ENCODE data around the gene PRKCE.

PRKCE gene

DNA sequence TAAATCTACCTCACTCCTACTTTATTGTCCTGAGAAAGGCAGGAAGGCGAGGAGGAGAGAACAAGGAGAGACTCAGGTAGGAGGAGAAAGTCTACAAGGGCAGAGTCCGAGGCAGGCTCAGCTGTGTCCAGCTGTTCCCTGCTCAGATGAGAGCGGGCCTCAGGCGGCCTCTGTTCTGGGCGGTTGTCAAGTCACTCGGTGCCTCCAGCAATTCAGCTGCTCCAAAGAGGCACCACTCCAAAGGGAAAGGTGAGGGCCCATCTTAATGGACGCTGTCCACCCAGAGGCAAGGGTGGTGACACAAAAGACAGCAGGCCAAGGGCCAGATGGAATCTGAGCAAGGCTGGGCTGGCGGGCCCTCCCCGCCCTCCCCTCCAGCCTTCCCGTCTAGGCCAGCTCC is 544.3 kb downstream of the PRKCE start:
- TF ChIP-seq, protein P1, sequence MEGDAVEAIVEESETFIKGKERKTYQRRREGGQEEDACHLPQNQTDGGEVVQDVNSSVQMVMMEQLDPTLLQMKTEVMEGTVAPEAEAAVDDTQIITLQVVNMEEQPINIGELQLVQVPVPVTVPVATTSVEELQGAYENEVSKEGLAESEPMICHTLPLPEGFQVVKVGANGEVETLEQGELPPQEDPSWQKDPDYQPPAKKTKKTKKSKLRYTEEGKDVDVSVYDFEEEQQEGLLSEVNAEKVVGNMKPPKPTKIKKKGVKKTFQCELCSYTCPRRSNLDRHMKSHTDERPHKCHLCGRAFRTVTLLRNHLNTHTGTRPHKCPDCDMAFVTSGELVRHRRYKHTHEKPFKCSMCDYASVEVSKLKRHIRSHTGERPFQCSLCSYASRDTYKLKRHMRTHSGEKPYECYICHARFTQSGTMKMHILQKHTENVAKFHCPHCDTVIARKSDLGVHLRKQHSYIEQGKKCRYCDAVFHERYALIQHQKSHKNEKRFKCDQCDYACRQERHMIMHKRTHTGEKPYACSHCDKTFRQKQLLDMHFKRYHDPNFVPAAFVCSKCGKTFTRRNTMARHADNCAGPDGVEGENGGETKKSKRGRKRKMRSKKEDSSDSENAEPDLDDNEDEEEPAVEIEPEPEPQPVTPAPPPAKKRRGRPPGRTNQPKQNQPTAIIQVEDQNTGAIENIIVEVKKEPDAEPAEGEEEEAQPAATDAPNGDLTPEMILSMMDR (IDR thresholded peaks at IDR 0.05; ENCODE audit: borderline replicate concordance, control extremely low read depth, extremely low read depth, insufficient read depth, missing control alignments) = no peak
- DNase-seq (ENCODE audit: low spot score) = peak; percentile 4
- in situ Hi-C loops (cut with MboI; ENCODE audit: low sequenced_read_pairs, unreplicated experiment) = no loop called here

DNA sequence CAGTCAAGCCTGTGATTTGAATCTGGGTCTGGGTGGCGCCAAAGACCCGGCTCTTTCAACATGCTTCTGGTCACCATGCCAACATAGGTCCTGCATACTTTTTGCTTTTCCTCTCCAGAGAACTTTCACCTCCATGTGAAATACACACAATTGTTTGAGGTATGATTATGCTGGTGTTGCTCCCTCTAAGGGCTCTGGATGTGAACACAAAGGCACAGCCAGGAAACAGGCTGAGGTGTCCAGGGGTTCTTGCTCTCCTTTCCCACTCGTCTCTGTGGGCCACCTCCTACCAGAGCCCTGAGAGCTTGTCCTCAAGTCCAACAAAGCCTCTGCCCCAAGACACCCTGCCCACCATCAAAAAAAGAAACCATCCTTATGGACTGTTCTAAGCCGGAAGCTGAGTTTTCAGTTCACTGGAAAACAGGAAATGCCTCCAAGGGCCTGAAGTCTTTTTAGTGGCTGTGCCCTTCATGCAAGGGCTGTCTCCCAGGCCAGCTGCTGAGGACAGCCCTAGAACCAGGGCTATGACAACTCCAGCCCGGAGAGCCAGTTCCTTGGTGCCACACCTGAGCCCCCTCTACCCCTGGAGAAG is 545.5 kb downstream of the PRKCE start:
- in situ Hi-C loops (cut with MboI; ENCODE audit: low sequenced_read_pairs, unreplicated experiment) = no loop called here
- peak; percentile 16 for DNase-seq (ENCODE audit: low spot score)
- TF ChIP-seq, protein P1 (IDR thresholded peaks at IDR 0.05; ENCODE audit: borderline replicate concordance, control extremely low read depth, extremely low read depth, insufficient read depth, missing control alignments) = no peak

DNA sequence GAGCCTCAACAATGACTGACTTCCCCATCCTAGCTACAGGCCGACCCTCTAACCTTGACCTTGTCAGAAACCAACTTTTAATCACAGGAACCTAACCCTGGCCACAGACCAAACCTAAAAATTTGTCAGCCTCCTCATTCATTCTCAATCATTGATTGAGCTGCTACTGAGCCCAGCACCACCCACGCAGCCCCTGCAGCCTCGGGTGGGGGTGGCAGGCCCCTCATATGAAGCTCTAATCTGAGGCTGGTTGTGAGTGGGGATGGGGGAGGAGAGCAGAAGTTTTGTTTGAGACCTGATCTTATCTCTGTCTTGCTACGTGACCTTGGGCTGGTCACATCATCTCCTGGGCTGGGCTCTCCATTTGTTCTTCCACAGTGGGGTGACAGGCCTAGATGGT is 546.2 kb downstream of the PRKCE start:
- DNase-seq (ENCODE audit: low spot score) = peak; percentile 20
- in situ Hi-C loops (cut with MboI; ENCODE audit: low sequenced_read_pairs, unreplicated experiment) = no loop called here
- TF ChIP-seq, protein P1 (IDR thresholded peaks at IDR 0.05; ENCODE audit: borderline replicate concordance, control extremely low read depth, extremely low read depth, insufficient read depth, missing control alignments) = no peak

DNA sequence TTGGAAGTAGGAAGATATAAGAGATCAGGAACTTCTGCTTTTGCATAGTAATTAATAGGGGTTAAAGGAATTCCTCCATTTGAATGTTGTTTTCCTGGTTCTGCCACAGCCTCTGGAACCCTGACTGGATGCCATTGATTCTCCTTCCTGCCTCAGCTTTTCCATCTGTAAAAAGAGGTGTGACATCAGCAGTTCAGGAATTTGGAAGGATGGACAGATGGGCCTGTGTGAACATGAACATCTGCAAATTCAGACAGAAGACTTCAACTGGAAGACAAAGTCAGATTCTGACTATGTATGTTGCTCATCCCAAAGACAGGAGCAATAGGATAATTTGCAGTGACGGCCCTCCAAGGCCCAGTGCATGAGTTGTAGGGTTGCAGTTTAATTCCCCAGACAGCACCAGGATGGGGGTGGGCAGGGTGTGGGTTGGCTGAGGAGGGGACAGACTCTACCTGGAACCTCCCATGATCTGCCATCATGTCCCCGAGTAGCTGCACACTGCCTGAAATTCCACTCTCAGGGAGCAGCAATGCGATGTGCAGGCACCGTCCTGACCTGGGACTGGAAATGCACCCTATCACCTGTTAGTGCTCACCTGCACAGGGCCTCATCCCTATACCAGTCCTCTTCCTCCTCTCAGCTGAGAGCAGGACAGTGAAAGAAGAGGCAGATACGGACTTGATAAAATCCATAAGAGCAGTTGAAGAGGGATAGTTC is 546.8 kb downstream of the PRKCE start:
- TF ChIP-seq, protein P1 (IDR thresholded peaks at IDR 0.05; ENCODE audit: borderline replicate concordance, control extremely low read depth, extremely low read depth, insufficient read depth, missing control alignments) = no peak
- DNase-seq (ENCODE audit: low spot score) = peak; percentile 6
- in situ Hi-C loops (cut with MboI; ENCODE audit: low sequenced_read_pairs, unreplicated experiment) = no loop called here

DNA sequence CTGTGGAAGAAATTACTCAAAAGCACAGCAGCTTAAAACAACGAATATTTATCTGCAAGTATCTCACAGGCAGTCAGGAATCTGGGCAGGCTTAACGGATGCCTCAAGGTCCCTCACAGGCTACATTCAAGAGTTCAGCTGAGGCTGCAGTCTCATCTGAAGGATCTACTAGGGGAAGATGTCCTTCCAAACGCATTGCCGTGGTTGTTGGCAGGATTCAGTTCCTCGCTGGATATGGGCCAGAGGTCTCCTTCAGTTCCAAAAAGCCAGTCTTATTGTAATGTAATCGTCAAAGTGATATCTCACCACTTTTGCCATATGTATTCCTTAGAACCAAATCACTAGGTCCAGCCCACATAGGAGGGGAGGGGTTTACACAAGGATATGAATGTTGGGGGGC is 547.5 kb downstream of the PRKCE start:
- TF ChIP-seq, protein P1 (IDR thresholded peaks at IDR 0.05; ENCODE audit: borderline replicate concordance, control extremely low read depth, extremely low read depth, insufficient read depth, missing control alignments) = no peak
- DNase-seq (ENCODE audit: low spot score) = peak; percentile 3
- in situ Hi-C loops (cut with MboI; ENCODE audit: low sequenced_read_pairs, unreplicated experiment) = no loop called here

DNA sequence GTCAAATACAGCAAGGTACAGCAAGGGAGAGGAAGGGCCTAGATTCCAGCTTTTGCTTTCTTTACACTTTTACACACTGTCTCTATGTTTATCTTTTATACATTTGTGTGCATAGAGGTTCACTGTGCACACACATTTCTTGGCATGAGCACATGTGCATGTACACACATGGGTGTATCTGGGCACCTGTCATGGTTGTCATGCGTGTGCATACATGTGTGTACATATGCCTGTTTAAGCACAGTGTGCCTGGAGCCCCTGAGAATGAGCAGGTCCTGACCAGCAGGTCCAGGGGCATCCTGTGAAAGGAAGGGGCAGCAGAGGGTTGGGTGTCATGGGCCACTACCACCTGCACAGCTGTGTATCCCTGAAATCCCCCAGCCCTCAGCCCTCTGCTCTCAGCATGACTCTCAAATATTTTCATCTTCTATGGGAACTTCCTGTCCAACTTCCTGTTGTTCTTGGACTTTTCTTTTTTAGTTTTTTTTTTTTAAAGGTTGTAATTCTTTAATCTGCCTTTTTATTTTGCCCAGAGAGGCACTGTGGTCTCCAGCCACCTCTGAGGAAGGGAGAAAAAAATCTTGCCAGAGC is 548.7 kb downstream of the PRKCE start:
- DNase-seq (ENCODE audit: low spot score) = peak; percentile 32
- TF ChIP-seq, protein P1 (IDR thresholded peaks at IDR 0.05; ENCODE audit: borderline replicate concordance, control extremely low read depth, extremely low read depth, insufficient read depth, missing control alignments) = no peak

More for the DNA sequence above, 548.7 kb downstream of the PRKCE start:
- in situ Hi-C loops (cut with MboI; ENCODE audit: low sequenced_read_pairs, unreplicated experiment) = no loop called here
